DND-41 (cell line): ENCODE results near the gene GAS2.

Experiments
- CTCF ChIP-seq: IDR thresholded peaks from 2 replicates; pipeline ENCODE4 v1.5.1; 2012; ENCODE audit warnings: borderline replicate concordance, low read length, moderate library complexity, mild to moderate bottlenecking; ENCODE audit not compliant: poor library complexity, severe bottlenecking; ENCODE audit errors: extremely low read depth
- EZH2 ChIP-seq: IDR thresholded peaks from 3 replicates; pipeline ENCODE4 v1.6.1; 2012; ENCODE audit warnings: borderline replicate concordance, low read depth, mild to moderate bottlenecking, moderate library complexity, low read length, inconsistent platforms; ENCODE audit not compliant: severe bottlenecking

GRCh38 chr11:22753416-22753815 is 87.0 kb downstream of the GAS2 start:
- no peak for TF ChIP-seq CTCF
- TF ChIP-seq EZH2, result no peak
